Stimulated activated CD4-positive, alpha-beta T cell treated with anti-CD3 and anti-CD28 coated beads, Interleukin-15, amount 100 ng/mL, for 24 hours (primary cell): ENCODE results near the gene SLC35E1.
"Not testable (repeated sequence)": the region's sequence is repeated elsewhere in the genome, so short reads cannot be mapped to it uniquely, and the experiment has no call there.

Source experiments
- DNase-seq: peaks from one replicate; pipeline ENCODE4 v3.0.0-alpha.2; 2020

Gene SLC35E1

GRCh38 chr19:16520986-16521624, 51.1 kb downstream of the SLC35E1 start:
- no peak for DNase-seq

GRCh38 chr19:16520074-16520973, 51.9 kb downstream of the SLC35E1 start:
- DNase-seq: no peak

GRCh38 chr19:16519230-16519687, 53.0 kb downstream of the SLC35E1 start:
- DNase-seq: no peak

GRCh38 chr19:16518483-16519229, 53.6 kb downstream of the SLC35E1 start:
- DNase-seq: no peak

GRCh38 chr19:16518061-16518460, 54.2 kb downstream of the SLC35E1 start:
- no peak for DNase-seq

GRCh38 chr19:16516923-16517610, 55.1 kb downstream of the SLC35E1 start:
- no peak for DNase-seq

GRCh38 chr19:16516381-16516780, 55.8 kb downstream of the SLC35E1 start:
- DNase-seq: no peak

GRCh38 chr19:16514383-16515019, 57.7 kb downstream of the SLC35E1 start:
- no peak for DNase-seq

GRCh38 chr19:16512611-16513010, 59.6 kb downstream of the SLC35E1 start:
- not testable (repeated sequence) for DNase-seq

- no peak for DNase-seq
Measured at GRCh38 chr19:16509141-16510061, 62.8 kb downstream of the SLC35E1 start.

GRCh38 chr19:16508546-16508945, 63.7 kb downstream of the SLC35E1 start:
- no peak for DNase-seq

GRCh38 chr19:16506961-16507360, 65.3 kb downstream of the SLC35E1 start:
- no peak for DNase-seq

GRCh38 chr19:16506161-16506560, 66.1 kb downstream of the SLC35E1 start:
- not testable (repeated sequence) for DNase-seq

- DNase-seq: no peak
Measured at GRCh38 chr19:16504271-16504670, 67.9 kb downstream of the SLC35E1 start.
